A673 (cell line): ENCODE results near the gene RPH3AL.

Experiments
- EZH2 ChIP-seq: fragments of 200-600 bp; sonication (generic); IDR thresholded peaks from 2 replicates; pipeline ENCODE4 v1.6.1; 2017; ENCODE audit warnings: borderline replicate concordance, low read depth, mild to moderate bottlenecking, mixed read lengths, antibody characterized with exemption, low read length; ENCODE audit not compliant: poor library complexity, severe bottlenecking
- TF ChIP-seq, protein P1 (sequence below): fragments of 300-800, 200-600 bp; sonication (generic); conservative IDR thresholded peaks from 2 replicates; pipeline ENCODE4 v1.5.1; 2017; ENCODE audit warnings: low read depth, mild to moderate bottlenecking, antibody characterized with exemption, low read length, moderate library complexity, mixed read lengths

DNA sequence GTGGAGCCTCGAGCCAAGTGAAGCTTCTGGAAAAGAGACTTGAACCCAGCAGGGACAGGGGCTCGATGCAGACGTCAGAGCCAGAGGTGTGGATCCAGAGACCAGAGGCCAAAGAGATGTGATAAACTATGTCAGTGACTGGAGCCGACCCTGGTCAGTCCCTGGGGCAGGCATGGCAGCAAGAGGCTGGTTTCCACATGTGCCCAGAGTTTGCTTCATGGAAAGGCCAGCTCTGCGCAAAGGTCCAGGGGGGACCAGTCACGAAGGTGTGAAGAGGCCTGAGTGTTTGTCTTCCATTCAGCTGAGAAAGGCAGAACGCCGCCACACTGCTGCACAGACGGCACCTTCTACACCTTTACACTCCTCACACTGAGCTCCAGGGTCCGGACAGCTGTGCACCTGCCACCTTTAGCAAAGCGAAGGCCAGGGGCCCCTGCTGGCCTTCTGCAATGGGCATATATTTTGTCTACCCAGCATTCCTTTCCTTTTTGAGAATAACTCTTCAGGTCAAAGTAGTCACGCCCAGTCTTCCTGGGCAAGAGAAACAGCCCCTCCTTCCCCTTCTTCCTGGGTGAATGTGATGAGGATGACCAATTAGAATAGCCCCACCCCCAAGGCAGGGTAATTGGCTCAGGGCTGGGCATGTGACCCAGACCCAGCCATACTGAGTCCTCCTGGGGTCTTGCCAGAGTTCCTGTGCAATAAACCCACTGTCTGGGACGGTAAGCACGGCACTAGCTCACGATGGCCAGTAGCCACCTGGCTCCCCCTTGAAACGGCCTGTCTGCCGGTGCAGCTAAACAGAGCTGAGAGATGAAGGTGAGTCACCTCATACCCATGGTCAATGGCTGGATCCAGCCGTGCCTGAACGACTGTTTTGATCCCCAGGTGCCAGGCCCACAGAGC lies 2.3 kb upstream of the RPH3AL start:
- TF ChIP-seq, protein P1, sequence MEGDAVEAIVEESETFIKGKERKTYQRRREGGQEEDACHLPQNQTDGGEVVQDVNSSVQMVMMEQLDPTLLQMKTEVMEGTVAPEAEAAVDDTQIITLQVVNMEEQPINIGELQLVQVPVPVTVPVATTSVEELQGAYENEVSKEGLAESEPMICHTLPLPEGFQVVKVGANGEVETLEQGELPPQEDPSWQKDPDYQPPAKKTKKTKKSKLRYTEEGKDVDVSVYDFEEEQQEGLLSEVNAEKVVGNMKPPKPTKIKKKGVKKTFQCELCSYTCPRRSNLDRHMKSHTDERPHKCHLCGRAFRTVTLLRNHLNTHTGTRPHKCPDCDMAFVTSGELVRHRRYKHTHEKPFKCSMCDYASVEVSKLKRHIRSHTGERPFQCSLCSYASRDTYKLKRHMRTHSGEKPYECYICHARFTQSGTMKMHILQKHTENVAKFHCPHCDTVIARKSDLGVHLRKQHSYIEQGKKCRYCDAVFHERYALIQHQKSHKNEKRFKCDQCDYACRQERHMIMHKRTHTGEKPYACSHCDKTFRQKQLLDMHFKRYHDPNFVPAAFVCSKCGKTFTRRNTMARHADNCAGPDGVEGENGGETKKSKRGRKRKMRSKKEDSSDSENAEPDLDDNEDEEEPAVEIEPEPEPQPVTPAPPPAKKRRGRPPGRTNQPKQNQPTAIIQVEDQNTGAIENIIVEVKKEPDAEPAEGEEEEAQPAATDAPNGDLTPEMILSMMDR = no peak
- TF ChIP-seq EZH2 = no peak
